HCT116 (cell line): Measurements from ENCODE around the gene CSNK2B. TPM values are rescaled to one million over a fixed set of nuclear protein-coding genes. Genes with fewer than 3 reads are reported as not detected.

Source experiments
- ATAC-seq: fragments of 200-7000 bp; cut with Tn5 transposase; 2 replicates; pipeline ENCODE4 v1.9.1; 2020; ENCODE audit warnings: mild to moderate bottlenecking, moderate library complexity
- BruUV-seq: library from RNA; stranded (reverse); fragments of 400-500 nt; replicated peaks from 2 replicates; lab custom pipeline; 2021; lab: Mats Ljungman, UMichigan
- CTCF ChIA-PET: fragments of 300-600 bp; sonication (Branson Sonifier 250); formaldehyde crosslinking; loops from one replicate; lab custom pipeline; 2021; ENCODE audit warnings: antibody characterized with exemption; lab: Charles Lee
- POLR2A ChIA-PET: fragments of 300-600, 350-600 bp; sonication (Branson Sonifier 250); formaldehyde crosslinking; loops from one replicate; lab custom pipeline; 2021; ENCODE audit warnings: antibody characterized with exemption; lab: Charles Lee
- RAD21 ChIA-PET, 2 experiments: fragments of 300-600 bp; sonication (Branson Sonifier 250); formaldehyde crosslinking; loops; one replicate each; lab custom pipeline; 2023; ENCODE audit warnings: low total read pairs in 2 of 2; ENCODE audit not compliant: uncharacterized antibody in 2 of 2, unreplicated experiment in 2 of 2, low non-redundant PET in 1 of 2; lab: Charles Lee
- DNase-seq: peaks from one replicate; pipeline ENCODE4 v3.0.0-alpha.2; 2010; ENCODE audit warnings: low read depth, low spot score
- H2AFZ ChIP-seq: fragments of 200-600 bp; shearing (Covaris generic), sonication (generic); 2 replicates; pipeline ENCODE4 v1.6.1; 2017; ENCODE audit warnings: low read depth, mixed run types, mixed read lengths, antibody characterized with exemption, low read length; ENCODE audit not compliant: poor library complexity, severe bottlenecking
- H3K27ac ChIP-seq: 2 replicates; pipeline ENCODE4 v1.5.1; 2012; ENCODE audit warnings: low read depth, low read length
- H3K27me3 ChIP-seq: fragments of 200-600 bp; sonication (generic); 2 replicates; pipeline ENCODE4 v1.6.1; 2016; ENCODE audit warnings: mixed run types, low read length, mixed read lengths; ENCODE audit not compliant: insufficient read depth
- H3K36me3 ChIP-seq, 2 experiments: fragments of 200-500 bp in 1 of 2; fragments of 200-600 bp in 1 of 2; sonication (Bioruptor generic) in 1 of 2; sonication (generic) in 1 of 2; 2 replicates each; pipeline versions ENCODE4 v1.5.1 to v1.6.1; 2014 to 2016; ENCODE audit warnings: low read length in 2 of 2, inconsistent platforms in 1 of 2, mixed read lengths in 1 of 2, mixed run types in 1 of 2; ENCODE audit not compliant: insufficient read depth in 2 of 2, control insufficient read depth in 1 of 2
- H3K4me1 ChIP-seq, 2 experiments: fragments of 200-600 bp in 1 of 2; sonication (generic) in 1 of 2; 2 replicates each; pipeline versions ENCODE4 v1.5.1 to v1.6.1; 2012 to 2017; ENCODE audit warnings: low read length in 2 of 2, inconsistent platforms in 1 of 2, mild to moderate bottlenecking in 1 of 2, mixed read lengths in 1 of 2, mixed run types in 1 of 2, moderate library complexity in 1 of 2; ENCODE audit not compliant: insufficient read depth in 2 of 2, control insufficient read depth in 1 of 2
- H3K4me2 ChIP-seq: fragments of 200-600 bp; sonication (generic); 2 replicates; pipeline ENCODE4 v1.6.1; 2017; ENCODE audit warnings: mixed run types, low read length, mixed read lengths
- H3K4me3 ChIP-seq, 2 experiments: fragments of 200-600 bp in 1 of 2; sonication (generic) in 1 of 2; replicated peaks in 1 of 2; 2 replicates each; pipeline ENCODE4 v1.5.1; 2011 to 2016; ENCODE audit warnings: low read length in 2 of 2, control low read depth in 1 of 2, low read depth in 1 of 2, mild to moderate bottlenecking in 1 of 2, mixed read lengths in 1 of 2, mixed run types in 1 of 2
- H3K79me2 ChIP-seq: fragments of 200-600 bp; sonication (generic); 2 replicates; pipeline ENCODE4 v1.6.1; 2017; ENCODE audit warnings: mild to moderate bottlenecking, mixed run types, low read length, moderate library complexity, mixed read lengths; ENCODE audit not compliant: insufficient read depth
- H3K9ac ChIP-seq: fragments of 200-600 bp; sonication (generic); 2 replicates; pipeline ENCODE4 v1.6.1; 2016; ENCODE audit warnings: low read length, mixed read lengths
- H3K9me2 ChIP-seq: fragments of 200-600 bp; sonication (generic), shearing (Covaris generic); 2 replicates; pipeline ENCODE4 v1.6.1; 2017; ENCODE audit warnings: mixed run types, mild to moderate bottlenecking, moderate library complexity; ENCODE audit not compliant: insufficient read depth
- H3K9me3 ChIP-seq, 2 experiments: fragments of 200-500 bp in 1 of 2; fragments of 200-600 bp in 1 of 2; sonication (Bioruptor generic) in 1 of 2; sonication (generic) in 1 of 2; 2 replicates each; pipeline ENCODE4 v1.6.1; 2014 to 2017; ENCODE audit warnings: low read length in 2 of 2, mixed read lengths in 2 of 2, inconsistent platforms in 1 of 2, low read depth in 1 of 2, mild to moderate bottlenecking in 1 of 2, mixed run types in 1 of 2, moderate library complexity in 1 of 2; ENCODE audit not compliant: control insufficient read depth in 1 of 2, insufficient read depth in 1 of 2
- H4K20me1 ChIP-seq: fragments of 200-600 bp; sonication (generic), shearing (Covaris generic); 2 replicates; pipeline ENCODE4 v1.6.1; 2017; ENCODE audit warnings: mixed run types, mild to moderate bottlenecking, moderate library complexity; ENCODE audit not compliant: insufficient read depth
- CBX3 ChIP-seq: IDR thresholded peaks from 2 replicates; pipeline ENCODE4 v1.6.1; 2012; ENCODE audit warnings: low read depth
- CEBPB ChIP-seq: IDR thresholded peaks from 2 replicates; pipeline ENCODE4 v1.6.1; 2012; ENCODE audit warnings: low read depth
- EGR1 ChIP-seq: IDR thresholded peaks from 2 replicates; pipeline ENCODE4 v1.6.1; 2012; ENCODE audit warnings: low read depth
- ELF1 ChIP-seq: IDR thresholded peaks from 2 replicates; pipeline ENCODE4 v1.6.1; 2012; ENCODE audit warnings: low read depth, borderline replicate concordance
- EZH2phosphoT487 ChIP-seq: fragments of 200-600 bp; IDR thresholded peaks from 2 replicates; pipeline ENCODE4 v1.6.1; 2018; ENCODE audit warnings: antibody characterized with exemption, borderline replicate concordance
- POLR2AphosphoS5 ChIP-seq: IDR thresholded peaks from 2 replicates; pipeline ENCODE4 v1.6.1; 2011; ENCODE audit warnings: mild to moderate bottlenecking, low read depth, low read length, moderate library complexity
- RAD21 ChIP-seq: IDR thresholded peaks from 2 replicates; pipeline ENCODE4 v1.6.1; 2012; ENCODE audit warnings: low read depth, mild to moderate bottlenecking
- SIN3A ChIP-seq: IDR thresholded peaks from 2 replicates; pipeline ENCODE4 v1.6.1; 2012; ENCODE audit warnings: low read depth
- SRF ChIP-seq: IDR thresholded peaks from 2 replicates; pipeline ENCODE4 v1.6.1; 2012; ENCODE audit warnings: low read depth
- TCF7L2 ChIP-seq: IDR thresholded peaks from 2 replicates; pipeline ENCODE4 v1.7.0; 2011; ENCODE audit warnings: borderline replicate concordance, inconsistent platforms; ENCODE audit not compliant: insufficient read depth, insufficient read length; ENCODE audit errors: extremely low read depth
- YY1 ChIP-seq: IDR thresholded peaks from 2 replicates; pipeline ENCODE4 v1.6.1; 2011; ENCODE audit warnings: low read length, low read depth, moderate library complexity, mild to moderate bottlenecking; ENCODE audit not compliant: insufficient replicate concordance; ENCODE audit errors: extremely low read depth
- ZFX ChIP-seq: fragments of 450-650 bp; IDR thresholded peaks from 2 replicates; pipeline ENCODE4 v1.6.1; 2017
- ZNF274 ChIP-seq: fragments of 200-500 bp; sonication (Bioruptor generic); IDR thresholded peaks from 2 replicates; pipeline ENCODE4 v1.6.1; 2014; ENCODE audit warnings: mild to moderate bottlenecking, low read depth, low read length, inconsistent platforms
- intact Hi-C: fragments of 100-400 bp; cut with micrococcal nuclease; formaldehyde crosslinking; loops from 2 replicates; pipeline ENCODE4 v1.10.0; 2022
- total RNA-seq: library from RNA; stranded (reverse); gene quantifications from one replicate; pipeline ENCODE4 v1.2.1, GENCODE V29; 2021; ENCODE audit not compliant: unreplicated experiment
- TF ChIP-seq, protein P1 (sequence below): IDR thresholded peaks from 2 replicates; pipeline ENCODE4 v1.6.1; 2012
- TF ChIP-seq, protein P2 (sequence below): IDR thresholded peaks from 2 replicates; pipeline ENCODE4 v1.6.1; 2011; ENCODE audit warnings: mild to moderate bottlenecking, low read length, moderate library complexity; ENCODE audit not compliant: insufficient replicate concordance; ENCODE audit errors: extremely low read depth
- TF ChIP-seq, protein P3 (sequence below): IDR thresholded peaks from 2 replicates; pipeline ENCODE4 v1.6.1; 2012; ENCODE audit warnings: low read depth
- TF ChIP-seq, protein P4 (sequence below), 3 experiments: fragments of 200-600 bp in 1 of 3; sonication (generic) in 1 of 3; IDR thresholded peaks in 2 of 3; conservative IDR thresholded peaks in 1 of 3; 2 replicates each; pipeline ENCODE4 v1.5.1; 2012 to 2017; ENCODE audit warnings: low read depth in 2 of 3, low read length in 2 of 3, antibody characterized with exemption in 1 of 3, borderline replicate concordance in 1 of 3, control low read depth in 1 of 3, mild to moderate bottlenecking in 1 of 3, mixed read lengths in 1 of 3, mixed run types in 1 of 3, moderate library complexity in 1 of 3; ENCODE audit not compliant: insufficient read depth in 1 of 3

The CSNK2B gene
- total RNA-seq, 1 experiment from 2014 or later: 210 TPM

DNA sequence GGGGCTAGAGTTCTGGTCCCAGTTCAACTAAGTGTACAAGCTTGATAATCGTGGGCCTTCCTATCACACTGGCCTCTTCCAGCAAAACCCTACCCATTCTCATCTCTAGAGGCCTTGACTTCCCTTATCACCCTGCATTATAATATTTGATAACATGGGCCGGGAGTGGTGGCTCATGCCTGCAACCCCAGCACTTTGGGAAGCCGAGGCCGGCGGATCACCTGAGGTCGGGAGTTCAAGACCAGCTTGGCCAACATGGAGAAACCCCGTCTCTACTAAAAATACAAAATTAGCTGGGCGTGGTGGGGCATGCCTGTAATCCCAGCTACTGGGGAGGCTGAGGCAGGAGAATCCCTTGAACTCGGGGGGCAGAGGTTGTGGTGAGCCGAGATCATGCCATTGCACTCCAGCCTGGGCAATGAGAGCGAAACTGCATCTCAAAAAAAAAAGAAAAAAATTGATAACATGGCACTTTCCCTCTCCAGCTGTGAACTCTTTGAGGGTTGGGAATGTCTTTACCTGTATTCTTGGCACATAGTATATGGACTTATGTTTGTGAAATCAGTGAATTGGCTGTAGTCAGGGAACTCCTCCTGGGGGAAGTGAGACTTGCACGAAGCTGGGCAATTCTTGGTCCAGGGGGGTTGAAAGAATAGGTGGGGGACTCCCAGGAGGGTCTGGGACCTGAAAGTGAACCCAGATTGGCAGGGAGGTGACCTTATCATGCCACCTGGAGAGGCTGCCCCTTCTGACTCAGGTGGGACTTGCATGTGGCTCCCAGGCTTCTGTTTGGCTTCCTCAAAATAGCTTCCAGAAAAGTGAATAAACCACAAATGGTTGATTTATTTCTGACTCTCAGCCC lies 4.4 kb upstream of the CSNK2B start:
- peak overlapping the region; percentile 94 for H3K4me2 ChIP-seq
- no peak for DNase-seq
- peaks cover 18 to 45% of the 10 kb centered on the region in 2 experiments; a peak in 3 of 4 replicates for H3K4me1 ChIP-seq
- no peak overlapping the region for H2AFZ ChIP-seq
- H3K36me3 ChIP-seq: peaks cover 5 to 17% of the 10 kb centered on the region in 2 experiments; a peak in 3 of 4 replicates
- intact Hi-C loops: loop anchor here (5.0 kb wide), 1 partner anchor 259 kb away; the partner anchor contains the start of gene MICA
- H3K4me3 ChIP-seq: peak overlapping the region; percentile 79 to 87
- H3K79me2 ChIP-seq: peaks cover 45% of the 10 kb centered on the region
- H3K9me3 ChIP-seq: no peaks in the 10 kb centered on the region
- ChIA-PET RAD21 (no interaction called here), CTCF (interaction anchor here (1.2 kb wide), 1 partner anchor 115 kb away, joined by 5 read pairs; no protein-coding TSS in a partner anchor), POLR2A (interaction anchor here (0.6 to 2.0 kb wide), 7 partner anchors 8 to 166 kb away, joined by 3 to 15 read pairs (median 3); partner anchors contain the start of genes BAG6, HSPA1B, LY6G5B and MSH5)
- TF ChIP-seq SRF: no peak
- TF ChIP-seq CEBPB: no peak
- TF ChIP-seq EZH2phosphoT487: no peak
- no peak for TF ChIP-seq YY1
- TF ChIP-seq, protein P1, sequence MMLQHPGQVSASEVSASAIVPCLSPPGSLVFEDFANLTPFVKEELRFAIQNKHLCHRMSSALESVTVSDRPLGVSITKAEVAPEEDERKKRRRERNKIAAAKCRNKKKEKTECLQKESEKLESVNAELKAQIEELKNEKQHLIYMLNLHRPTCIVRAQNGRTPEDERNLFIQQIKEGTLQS: no peak
- TF ChIP-seq POLR2AphosphoS5: no peak
- no peak for TF ChIP-seq SIN3A
- no peak for TF ChIP-seq ZFX
- TF ChIP-seq, protein P2, sequence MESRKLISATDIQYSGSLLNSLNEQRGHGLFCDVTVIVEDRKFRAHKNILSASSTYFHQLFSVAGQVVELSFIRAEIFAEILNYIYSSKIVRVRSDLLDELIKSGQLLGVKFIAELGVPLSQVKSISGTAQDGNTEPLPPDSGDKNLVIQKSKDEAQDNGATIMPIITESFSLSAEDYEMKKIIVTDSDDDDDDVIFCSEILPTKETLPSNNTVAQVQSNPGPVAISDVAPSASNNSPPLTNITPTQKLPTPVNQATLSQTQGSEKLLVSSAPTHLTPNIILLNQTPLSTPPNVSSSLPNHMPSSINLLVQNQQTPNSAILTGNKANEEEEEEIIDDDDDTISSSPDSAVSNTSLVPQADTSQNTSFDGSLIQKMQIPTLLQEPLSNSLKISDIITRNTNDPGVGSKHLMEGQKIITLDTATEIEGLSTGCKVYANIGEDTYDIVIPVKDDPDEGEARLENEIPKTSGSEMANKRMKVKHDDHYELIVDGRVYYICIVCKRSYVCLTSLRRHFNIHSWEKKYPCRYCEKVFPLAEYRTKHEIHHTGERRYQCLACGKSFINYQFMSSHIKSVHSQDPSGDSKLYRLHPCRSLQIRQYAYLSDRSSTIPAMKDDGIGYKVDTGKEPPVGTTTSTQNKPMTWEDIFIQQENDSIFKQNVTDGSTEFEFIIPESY: no peak
- no peak for TF ChIP-seq RAD21
- TF ChIP-seq ZNF274: no peak
- no peak for TF ChIP-seq CBX3
- TF ChIP-seq, protein P3, sequence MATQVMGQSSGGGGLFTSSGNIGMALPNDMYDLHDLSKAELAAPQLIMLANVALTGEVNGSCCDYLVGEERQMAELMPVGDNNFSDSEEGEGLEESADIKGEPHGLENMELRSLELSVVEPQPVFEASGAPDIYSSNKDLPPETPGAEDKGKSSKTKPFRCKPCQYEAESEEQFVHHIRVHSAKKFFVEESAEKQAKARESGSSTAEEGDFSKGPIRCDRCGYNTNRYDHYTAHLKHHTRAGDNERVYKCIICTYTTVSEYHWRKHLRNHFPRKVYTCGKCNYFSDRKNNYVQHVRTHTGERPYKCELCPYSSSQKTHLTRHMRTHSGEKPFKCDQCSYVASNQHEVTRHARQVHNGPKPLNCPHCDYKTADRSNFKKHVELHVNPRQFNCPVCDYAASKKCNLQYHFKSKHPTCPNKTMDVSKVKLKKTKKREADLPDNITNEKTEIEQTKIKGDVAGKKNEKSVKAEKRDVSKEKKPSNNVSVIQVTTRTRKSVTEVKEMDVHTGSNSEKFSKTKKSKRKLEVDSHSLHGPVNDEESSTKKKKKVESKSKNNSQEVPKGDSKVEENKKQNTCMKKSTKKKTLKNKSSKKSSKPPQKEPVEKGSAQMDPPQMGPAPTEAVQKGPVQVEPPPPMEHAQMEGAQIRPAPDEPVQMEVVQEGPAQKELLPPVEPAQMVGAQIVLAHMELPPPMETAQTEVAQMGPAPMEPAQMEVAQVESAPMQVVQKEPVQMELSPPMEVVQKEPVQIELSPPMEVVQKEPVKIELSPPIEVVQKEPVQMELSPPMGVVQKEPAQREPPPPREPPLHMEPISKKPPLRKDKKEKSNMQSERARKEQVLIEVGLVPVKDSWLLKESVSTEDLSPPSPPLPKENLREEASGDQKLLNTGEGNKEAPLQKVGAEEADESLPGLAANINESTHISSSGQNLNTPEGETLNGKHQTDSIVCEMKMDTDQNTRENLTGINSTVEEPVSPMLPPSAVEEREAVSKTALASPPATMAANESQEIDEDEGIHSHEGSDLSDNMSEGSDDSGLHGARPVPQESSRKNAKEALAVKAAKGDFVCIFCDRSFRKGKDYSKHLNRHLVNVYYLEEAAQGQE: no peak
- TF ChIP-seq, protein P4, sequence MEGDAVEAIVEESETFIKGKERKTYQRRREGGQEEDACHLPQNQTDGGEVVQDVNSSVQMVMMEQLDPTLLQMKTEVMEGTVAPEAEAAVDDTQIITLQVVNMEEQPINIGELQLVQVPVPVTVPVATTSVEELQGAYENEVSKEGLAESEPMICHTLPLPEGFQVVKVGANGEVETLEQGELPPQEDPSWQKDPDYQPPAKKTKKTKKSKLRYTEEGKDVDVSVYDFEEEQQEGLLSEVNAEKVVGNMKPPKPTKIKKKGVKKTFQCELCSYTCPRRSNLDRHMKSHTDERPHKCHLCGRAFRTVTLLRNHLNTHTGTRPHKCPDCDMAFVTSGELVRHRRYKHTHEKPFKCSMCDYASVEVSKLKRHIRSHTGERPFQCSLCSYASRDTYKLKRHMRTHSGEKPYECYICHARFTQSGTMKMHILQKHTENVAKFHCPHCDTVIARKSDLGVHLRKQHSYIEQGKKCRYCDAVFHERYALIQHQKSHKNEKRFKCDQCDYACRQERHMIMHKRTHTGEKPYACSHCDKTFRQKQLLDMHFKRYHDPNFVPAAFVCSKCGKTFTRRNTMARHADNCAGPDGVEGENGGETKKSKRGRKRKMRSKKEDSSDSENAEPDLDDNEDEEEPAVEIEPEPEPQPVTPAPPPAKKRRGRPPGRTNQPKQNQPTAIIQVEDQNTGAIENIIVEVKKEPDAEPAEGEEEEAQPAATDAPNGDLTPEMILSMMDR (IDR thresholded peaks at IDR 0.05 in 2 of 3, conservative IDR thresholded peaks at IDR 0.05 in 1 of 3; ENCODE audit: borderline replicate concordance in 1 of 3, insufficient read depth in 1 of 3, low read depth in 2 of 3, low read length in 2 of 3): no peak
- TF ChIP-seq EGR1: no peak
- TF ChIP-seq ELF1: no peak
- no peak for TF ChIP-seq TCF7L2
- no peaks in the 10 kb centered on the region for H3K9me2 ChIP-seq
- H3K27ac ChIP-seq: peak overlapping the region; percentile 69
- H3K27me3 ChIP-seq: no peaks in the 10 kb centered on the region
- no peaks in the 10 kb centered on the region for H4K20me1 ChIP-seq
- BruUV-seq: TSS peak; percentile 72
- ATAC-seq: no peak
- peak overlapping the region; percentile 88 for H3K9ac ChIP-seq
